ENCODE measurements around the gene CYP19A1.
"Not testable (repeated sequence)": the region's sequence is repeated elsewhere in the genome, so short reads cannot be mapped to it uniquely, and the experiment has no call there.

CYP19A1 gene

DNA sequence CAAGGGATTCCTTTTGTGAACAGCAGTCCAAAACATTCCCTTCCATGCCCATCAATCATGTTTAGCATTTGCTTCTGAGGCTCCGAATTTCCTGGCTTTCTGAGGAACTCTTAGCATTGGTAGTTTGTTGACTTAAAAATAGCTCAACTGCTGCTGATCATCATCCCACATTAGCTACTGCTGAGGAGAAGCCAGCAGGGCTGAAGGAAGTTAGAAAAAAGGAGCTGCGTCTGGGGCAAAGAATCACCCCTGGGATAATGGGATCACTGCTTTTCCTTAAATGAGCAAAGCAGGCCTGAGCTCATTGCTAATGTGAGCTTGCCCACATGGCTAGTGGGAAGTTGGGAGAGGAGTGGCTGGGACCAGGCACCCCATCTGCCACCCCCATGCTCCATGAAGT is 39.8 kb downstream of the CYP19A1 start:
- DNase-seq (ENCODE audit: low read depth in 3 of 3), result no peak

GRCh38 chr15:51290720-51291119 is 47.7 kb downstream of the CYP19A1 start:
- DNase-seq (ENCODE audit: low read depth in 3 of 3), result no peak

- DNase-seq (ENCODE audit: low read depth in 3 of 3), result no peak
Observed at GRCh38 chr15:51289290-51289689, 49.1 kb downstream of the CYP19A1 start.

GRCh38 chr15:51288143-51289065 is 50.0 kb downstream of the CYP19A1 start:
- DNase-seq (ENCODE audit: low read depth in 3 of 3), result no peak

DNA sequence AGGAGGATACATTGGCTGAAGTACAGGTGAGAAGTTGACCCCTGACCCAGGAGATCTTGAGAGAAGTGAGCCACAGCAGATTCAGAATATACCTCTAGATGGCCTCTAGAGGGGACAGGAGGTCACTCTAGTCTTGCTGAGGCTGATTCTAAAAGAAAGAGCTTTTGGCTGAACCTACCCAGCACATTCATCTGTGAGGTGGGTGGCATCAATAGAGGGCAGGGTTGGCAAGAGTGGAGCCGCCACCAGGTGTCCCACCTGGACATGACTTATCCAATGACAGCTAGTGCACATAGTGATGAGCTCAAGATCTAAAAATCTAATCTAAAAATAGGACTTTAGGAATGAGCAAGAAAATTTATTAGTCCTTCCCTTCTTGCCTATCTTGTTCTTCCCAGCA is 51.6 kb downstream of the CYP19A1 start:
- DNase-seq (ENCODE audit: low read depth in 3 of 3), result no peak

GRCh38 chr15:51285399-51285798 is 53.0 kb downstream of the CYP19A1 start:
- no peak for DNase-seq (ENCODE audit: low read depth in 3 of 3)

GRCh38 chr15:51284871-51285270 is 53.5 kb downstream of the CYP19A1 start:
- no peak for DNase-seq (ENCODE audit: low read depth in 3 of 3)

GRCh38 chr15:51283026-51283425 is 55.4 kb downstream of the CYP19A1 start:
- DNase-seq (ENCODE audit: low read depth in 3 of 3), result no peak

DNA sequence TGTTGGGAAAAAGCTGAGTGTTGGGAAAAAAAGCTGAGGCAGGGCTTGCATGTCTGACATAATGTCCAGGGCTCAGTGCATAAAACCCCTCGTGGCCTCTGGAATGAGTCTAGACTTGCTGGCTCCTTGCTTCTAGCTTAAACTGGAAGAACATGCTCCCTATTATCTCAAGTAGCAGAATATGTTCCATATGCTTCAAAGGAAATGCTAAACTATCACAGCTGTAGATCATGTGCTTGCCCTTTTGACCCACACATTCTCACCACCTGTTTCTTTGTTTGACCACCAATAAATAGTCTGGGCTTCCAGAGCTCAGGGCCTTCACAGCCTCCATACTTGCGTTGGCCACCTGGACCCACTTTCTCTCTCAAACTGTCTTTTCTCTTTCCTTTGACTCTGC is 56.2 kb downstream of the CYP19A1 start:
- DNase-seq (ENCODE audit: low read depth in 3 of 3), result not testable (repeated sequence)

- DNase-seq (ENCODE audit: low read depth in 3 of 3), result no peak
Observed at GRCh38 chr15:51281368-51281967, 56.9 kb downstream of the CYP19A1 start.

GRCh38 chr15:51280838-51281237 is 57.6 kb downstream of the CYP19A1 start:
- no peak for DNase-seq (ENCODE audit: low read depth in 3 of 3)

DNA sequence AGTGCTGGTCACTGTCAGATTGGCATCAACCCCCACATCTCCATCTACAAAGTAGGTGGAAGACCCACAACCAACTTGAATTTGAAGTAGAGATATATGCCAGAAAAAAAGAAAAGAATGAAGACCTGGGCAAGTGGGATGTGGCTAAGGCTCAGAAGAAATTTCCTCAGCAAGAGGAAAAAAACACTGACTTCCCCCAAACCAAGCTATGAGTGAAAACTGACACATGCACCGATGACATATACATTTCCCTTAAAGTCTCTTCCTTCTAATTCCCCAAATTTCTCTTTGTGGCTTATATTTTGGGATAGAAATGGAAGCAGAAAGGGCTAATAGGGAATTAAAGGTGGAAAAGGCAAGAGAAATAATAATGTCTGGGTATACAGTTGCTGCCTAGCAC is 59.0 kb downstream of the CYP19A1 start:
- DNase-seq (ENCODE audit: low read depth in 3 of 3), result no peak

DNA sequence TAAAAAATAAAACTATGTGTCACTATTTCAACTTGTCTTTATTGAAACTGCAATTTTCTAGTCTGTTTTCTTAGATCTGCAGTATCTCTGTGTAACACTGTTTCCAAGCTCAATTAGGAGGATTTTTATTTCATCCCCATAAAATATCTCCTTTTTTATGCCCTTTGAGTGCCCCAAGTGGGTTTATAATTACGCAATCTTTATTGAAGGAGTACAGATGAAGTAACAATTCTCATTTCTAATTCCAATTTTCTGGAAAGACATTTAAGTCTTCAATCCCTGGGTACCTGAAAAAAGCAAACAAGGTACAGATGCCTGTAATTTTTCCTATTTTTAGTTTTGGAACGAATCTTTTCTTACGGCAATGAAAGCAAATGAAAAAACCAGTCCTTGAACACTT is 61.3 kb downstream of the CYP19A1 start:
- no peak for DNase-seq (ENCODE audit: low read depth in 3 of 3)

DNA sequence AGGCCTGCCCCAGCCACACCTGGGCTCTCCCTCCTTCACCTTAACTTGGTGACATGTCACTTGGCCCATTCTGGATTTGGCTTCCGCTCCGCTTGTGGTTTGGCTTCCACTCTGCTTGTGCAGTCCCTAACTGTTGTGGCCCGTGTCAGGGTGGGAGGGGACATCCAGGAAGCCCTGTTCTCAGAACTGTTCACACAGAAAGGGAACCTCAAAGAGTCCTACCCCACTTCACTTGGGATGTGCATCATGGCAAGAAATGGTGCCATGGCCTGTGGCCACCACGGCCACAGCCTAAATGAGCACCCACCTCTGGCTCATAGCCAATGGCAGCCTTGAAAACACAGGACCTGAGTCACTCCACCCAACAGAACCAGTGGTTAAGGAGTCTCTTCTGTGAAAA is 63.4 kb downstream of the CYP19A1 start:
- DNase-seq (ENCODE audit: low read depth in 3 of 3), result no peak

GRCh38 chr15:51270706-51271105 is 67.7 kb downstream of the CYP19A1 start:
- DNase-seq (ENCODE audit: low read depth in 3 of 3), result no peak

DNA sequence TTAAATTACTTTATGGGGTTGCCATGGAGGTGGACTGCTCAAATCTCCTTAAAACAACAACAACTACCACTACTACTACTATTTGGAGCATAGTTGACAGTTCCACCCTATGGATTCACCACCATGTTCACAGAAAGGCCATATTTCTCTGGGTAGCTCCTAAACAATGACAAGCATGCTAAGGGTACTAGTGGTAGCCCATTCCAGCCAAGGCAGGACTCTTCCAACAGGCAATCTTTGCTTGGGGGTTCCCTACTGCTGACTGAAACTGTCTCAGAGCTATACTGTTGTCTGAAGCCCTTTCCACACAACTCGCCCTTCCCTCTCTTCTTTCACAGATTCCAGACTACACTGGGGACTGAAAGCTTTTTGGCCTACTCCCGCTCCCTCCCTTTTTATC is 68.9 kb downstream of the CYP19A1 start:
- DNase-seq (ENCODE audit: low read depth in 3 of 3), result no peak

DNA sequence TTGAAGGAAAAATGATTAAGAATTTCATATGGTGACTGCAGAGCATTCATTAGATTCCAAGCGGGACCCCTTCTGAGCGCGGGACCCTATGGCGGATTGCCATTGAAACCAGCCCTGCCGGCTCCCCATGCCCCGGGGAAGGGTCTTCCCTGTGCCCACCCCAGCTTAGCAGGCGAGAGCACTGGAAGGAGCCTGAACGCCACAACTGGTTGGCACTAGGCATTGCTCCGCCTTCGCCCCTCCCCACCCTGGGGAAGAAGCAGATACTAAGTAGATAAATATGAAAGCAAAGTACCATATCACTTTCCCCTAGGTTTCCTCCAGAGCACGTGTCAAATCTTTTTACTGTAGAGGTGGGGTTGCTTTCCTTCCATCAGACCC is 70.7 kb downstream of the CYP19A1 start:
- DNase-seq (ENCODE audit: low read depth in 3 of 3), result no peak

- DNase-seq (ENCODE audit: low read depth in 3 of 3), result no peak
Observed at GRCh38 chr15:51267051-51267702, 71.2 kb downstream of the CYP19A1 start.

GRCh38 chr15:51266656-51267050 is 71.7 kb downstream of the CYP19A1 start:
- DNase-seq (ENCODE audit: low read depth in 3 of 3), result no peak

- no peak for DNase-seq (ENCODE audit: low read depth in 3 of 3)
Observed at GRCh38 chr15:51265037-51265555, 73.3 kb downstream of the CYP19A1 start.

DNA sequence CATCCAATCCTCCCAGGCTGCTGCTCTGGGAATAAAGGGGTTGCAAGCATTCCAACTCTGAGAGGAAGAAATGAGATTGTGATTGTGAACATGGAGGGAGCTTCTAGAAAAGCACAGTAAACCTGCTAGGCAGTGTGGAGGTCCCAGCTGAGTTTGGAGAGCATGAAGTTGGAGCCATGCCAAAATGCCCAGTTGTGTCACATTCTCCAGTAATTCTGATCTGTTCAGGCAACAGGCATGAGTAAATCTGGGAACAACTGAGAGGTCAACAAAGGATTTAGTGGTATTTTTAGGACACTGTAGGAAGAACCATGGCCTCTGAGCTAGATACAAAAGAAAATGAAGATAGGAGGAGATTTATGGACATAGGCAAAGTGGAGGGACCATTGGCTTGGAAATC is 74.7 kb downstream of the CYP19A1 start:
- no peak for DNase-seq (ENCODE audit: low read depth in 3 of 3)

DNA sequence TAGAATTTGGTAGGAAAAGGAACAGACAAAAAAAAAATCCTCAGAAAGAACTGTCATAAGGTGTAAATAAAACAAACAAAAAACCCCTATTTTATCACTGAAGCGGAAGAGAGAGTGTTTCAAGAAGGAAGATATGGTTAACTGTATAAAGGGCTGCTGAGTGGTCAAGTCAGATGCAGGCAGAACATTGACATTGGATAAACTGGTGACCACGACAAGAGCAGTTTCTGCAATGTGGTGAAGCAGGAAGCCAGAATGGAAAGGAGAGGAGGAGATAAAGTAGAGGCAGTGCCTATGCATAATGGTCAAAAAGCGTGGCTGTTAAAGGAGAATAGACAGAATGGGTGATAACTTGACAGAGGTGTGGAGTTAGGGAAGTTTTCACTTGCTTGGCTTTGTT is 75.3 kb downstream of the CYP19A1 start:
- no peak for DNase-seq (ENCODE audit: low read depth in 3 of 3)

DNA sequence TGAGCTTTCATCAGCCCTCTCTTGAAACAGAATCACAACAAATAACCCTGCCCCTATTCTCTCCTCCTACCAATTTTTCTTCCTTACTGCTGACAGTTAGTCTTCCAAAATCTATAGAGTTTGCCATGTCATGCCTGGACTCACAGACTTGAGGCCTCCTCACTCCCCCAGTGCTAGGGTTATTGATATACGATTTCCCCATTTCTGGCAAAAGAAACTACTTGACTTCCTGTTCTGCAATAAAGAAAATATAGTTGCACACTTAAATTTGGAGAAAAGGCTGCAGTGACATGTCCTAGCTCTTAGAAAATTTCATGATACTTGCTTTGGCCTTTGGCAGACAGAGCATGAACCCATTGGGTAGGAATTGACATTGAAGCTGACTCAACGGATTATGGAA is 75.9 kb downstream of the CYP19A1 start:
- no peak for DNase-seq (ENCODE audit: low read depth in 3 of 3)
